ENCODE data around the gene ARHGEF4. TPM values are rescaled to one million over a fixed set of nuclear protein-coding genes. Genes with fewer than 3 reads are reported as not detected.

ARHGEF4 gene
- total RNA-seq, 1 experiment from 2014 or later, result 12.6 TPM

GRCh38 chr2:130851624-130852382 is 15.1 kb downstream of the ARHGEF4 start:
- no peaks in the 10 kb centered on the region for H3K36me3 Mint-ChIP-seq (ENCODE audit: insufficient read depth in 1 of 3, low read depth in 3 of 3)
- no peak overlapping the region for H2BK120ac ChIP-seq (ENCODE audit: low read depth, low read length, poor library complexity, severe bottlenecking)
- H3K9ac ChIP-seq (ENCODE audit: extremely low read depth, insufficient read length, low read length), result no peak overlapping the region
- no peak overlapping the region for H4K8ac ChIP-seq (replicated peaks; ENCODE audit: insufficient read length, low read depth, low read length)
- no peak for DNase-seq
- H4K5ac ChIP-seq (ENCODE audit: insufficient read length, low read depth, low read length), result no peak overlapping the region
- no peaks in the 10 kb centered on the region for H3K23me2 ChIP-seq (ENCODE audit: insufficient read length, low read depth, low read length, poor library complexity, severe bottlenecking)
- H3K27me3 ChIP-seq (ENCODE audit: insufficient read depth, low read length), result no peaks in the 10 kb centered on the region
- no peaks in the 10 kb centered on the region for H3K9me3 Mint-ChIP-seq
- H3K23ac ChIP-seq (ENCODE audit: insufficient read length, low read depth, low read length), result no peak overlapping the region
- no peak overlapping the region for H2BK20ac ChIP-seq (ENCODE audit: low read depth, low read length, poor library complexity, severe bottlenecking)
- no peaks in the 10 kb centered on the region for H3K4me1 ChIP-seq (ENCODE audit: insufficient read depth, low read length)
- no peak overlapping the region for H3K4me2 ChIP-seq (ENCODE audit: insufficient read depth, insufficient read length, low read length)
- no peaks in the 10 kb centered on the region for H4K20me1 ChIP-seq (ENCODE audit: control insufficient read depth, insufficient read depth, insufficient read length)
- H3K4ac ChIP-seq (ENCODE audit: low read depth, low read length), result no peak overlapping the region
- no peak overlapping the region for H3T11ph ChIP-seq (ENCODE audit: low read length)
- H3K9me3 ChIP-seq (ENCODE audit: control insufficient read depth, low read depth, low read length), result no peaks in the 10 kb centered on the region
- no peaks in the 10 kb centered on the region for H3K27me3 Mint-ChIP-seq (ENCODE audit: low read depth)
- H3K56ac ChIP-seq (ENCODE audit: insufficient read length, low read depth, low read length), result no peak overlapping the region
- H3K27ac ChIP-seq (ENCODE audit: insufficient read length, low read depth, low read length), result no peak overlapping the region
- no peak overlapping the region for H3K4me3 Mint-ChIP-seq
- H4K91ac ChIP-seq (ENCODE audit: insufficient read length, low read depth, low read length), result no peak overlapping the region
- H3K79me2 ChIP-seq (ENCODE audit: insufficient read depth, low read length), result no peaks in the 10 kb centered on the region
- H2BK12ac ChIP-seq (ENCODE audit: insufficient read length, low read depth, low read length), result no peak overlapping the region
- H3K18ac ChIP-seq (ENCODE audit: insufficient read length, low read depth, low read length), result no peak overlapping the region
- H2AK5ac ChIP-seq (ENCODE audit: insufficient read length, low read length), result no peak overlapping the region
- H3K27ac Mint-ChIP-seq, result peak overlapping the region; percentile 39 to 81 (median 49); a peak in 5 of 7 replicates
- H3K4me1 Mint-ChIP-seq, result peaks cover 0 to 3% of the 10 kb centered on the region in 2 experiments; a peak in 1 of 4 replicates
- H2BK15ac ChIP-seq (ENCODE audit: low read depth, low read length), result no peak overlapping the region
- no peaks in the 10 kb centered on the region for H3K79me1 ChIP-seq (ENCODE audit: insufficient read depth, low read depth, low read length, poor library complexity, severe bottlenecking)
- no peak overlapping the region for H2AFZ ChIP-seq (ENCODE audit: low read length)
- no peak overlapping the region for H2BK5ac ChIP-seq (ENCODE audit: insufficient read length, low read length)
- no CpG with 5 or more reads among the region's 14 CpGs for WGBS (ENCODE audit: extremely low coverage, insufficient read length, low lambda C conversion rate)
- H3K14ac ChIP-seq (ENCODE audit: insufficient read depth, low read length), result no peak overlapping the region
- TF ChIP-seq CTCF (conservative IDR thresholded peaks at IDR 0.05), result no peak
